ENCODE measurements around the gene FOXM1.

FOXM1 gene

GRCh38 chr12:2812290-2813213 is 64.4 kb downstream of the FOXM1 start, which contains the start of gene ITFG2:
ITFG2 (plus strand) TSS chr12:2812668; CDS start chr12:2812761, 93 bp downstream.
- Histone ChIP-seq H3K4me3 (ENCODE audit: low read depth, low read length) (peak within 1 kb of the TSS; percentile 98), H3K9ac (peak within 1 kb of the TSS; percentile 75), H3K79me2 (peaks cover 17% of the 10 kb centered on the region), H3K36me3 (ENCODE audit: control insufficient read depth, insufficient read depth, low read length) (no peaks in the 10 kb centered on the region), H2AFZ (peak within 1 kb of the TSS; percentile 95), H3K27me3 (ENCODE audit: control insufficient read depth, insufficient read depth, low read length) (no peaks in the 10 kb centered on the region), H3K4me1 (no peaks in the 10 kb centered on the region), H3K4me2 (ENCODE audit: low read length) (peak within 1 kb of the TSS; percentile 77), H3K9me3 (ENCODE audit: control insufficient read depth, low read length) (no peaks in the 10 kb centered on the region), H3K27ac (peak within 1 kb of the TSS; percentile 95)
- no peak for TF ChIP-seq CTCF (IDR thresholded peaks at IDR 0.05)

- Histone ChIP-seq H3K4me1 (no peaks in the 10 kb centered on the region), H3K9ac (no peak overlapping the region), H3K27ac (peak overlapping the region; percentile 95), H3K4me3 (ENCODE audit: low read depth, low read length) (peak overlapping the region; percentile 98), H3K27me3 (ENCODE audit: control insufficient read depth, insufficient read depth, low read length) (no peaks in the 10 kb centered on the region), H3K36me3 (ENCODE audit: control insufficient read depth, insufficient read depth, low read length) (no peaks in the 10 kb centered on the region), H2AFZ (peak overlapping the region; percentile 95), H3K9me3 (ENCODE audit: control insufficient read depth, low read length) (no peaks in the 10 kb centered on the region), H3K4me2 (ENCODE audit: low read length) (peak overlapping the region; percentile 77), H3K79me2 (peaks cover 12% of the 10 kb centered on the region)
- no peak for TF ChIP-seq CTCF (IDR thresholded peaks at IDR 0.05)
Observed at GRCh38 chr12:2811801-2812200, 65.2 kb downstream of the FOXM1 start.

All from parathyroid adenoma (tissue), 2 donors.